ENCODE measurements around the gene AP1S1. TPM values are rescaled to one million over a fixed set of nuclear protein-coding genes. Genes with fewer than 3 reads are reported as not detected.

The AP1S1 gene
- 124 and 147 TPM in 2 replicates for total RNA-seq

GRCh38 chr7:101153969-101154692, at the start of gene AP1S1:
Gene AP1S1 (plus strand): TSS chr7:101154476. CDS start chr7:101154515, 39 bp downstream.

GRCh38 chr7:101126651-101127459, 27.4 kb upstream of the AP1S1 start, which contains the start of gene SERPINE1:
Gene SERPINE1 (plus strand): TSS chr7:101127104. CDS start chr7:101128394, 1,290 bp downstream.

GRCh38 chr7:101165075-101165957, 11.0 kb downstream of the AP1S1 start, which contains the start of gene VGF:
Gene VGF (minus strand): TSS chr7:101165569. CDS start chr7:101164843, 726 bp downstream.

GRCh38 chr7:101180130-101180755, 26.0 kb downstream of the AP1S1 start, which contains the start of gene NAT16:
Gene NAT16 (minus strand): TSS chr7:101180293. CDS start chr7:101174807, 5,486 bp downstream.

GRCh38 chr7:101200862-101201599, 46.8 kb downstream of the AP1S1 start, which contains the start of gene MOGAT3:
Gene MOGAT3 (minus strand): TSS chr7:101201036. CDS start chr7:101200854, 182 bp downstream.

Other genes with a start within 250 kb of the AP1S1 start
- gene MUC3A, start 204.9 kb upstream of the AP1S1 start, total RNA-seq: under 0.01 TPM in 1 of 2 replicates, not detected in the other
- not detected in 2 replicates for gene MUC12, start 184.9 kb upstream of the AP1S1 start, total RNA-seq
- not detected in 2 replicates for gene MUC17, start 134.4 kb upstream of the AP1S1 start, total RNA-seq
- gene TRIM56, start 69.0 kb upstream of the AP1S1 start, total RNA-seq: 12.4 and 13.3 TPM in 2 replicates
- gene SERPINE1, start 27.4 kb upstream of the AP1S1 start, total RNA-seq: 23.4 and 74.3 TPM in 2 replicates
- gene VGF, start 11.1 kb downstream of the AP1S1 start, total RNA-seq: not detected in 2 replicates
- not detected in 2 replicates for gene NAT16, start 25.8 kb downstream of the AP1S1 start, total RNA-seq
- not detected in 2 replicates for gene MOGAT3, start 46.6 kb downstream of the AP1S1 start, total RNA-seq
- gene PLOD3, start 63.1 kb downstream of the AP1S1 start, total RNA-seq: 24.2 and 24.5 TPM in 2 replicates
- 82.3 and 86.4 TPM in 2 replicates for gene ZNHIT1, start 63.7 kb downstream of the AP1S1 start, total RNA-seq
- gene CLDN15, start 83.3 kb downstream of the AP1S1 start, total RNA-seq: 1.6 and 2.1 TPM in 2 replicates
- 190 and 247 TPM in 2 replicates for gene FIS1, start 90.6 kb downstream of the AP1S1 start, total RNA-seq
- gene IFT22, start 167.3 kb downstream of the AP1S1 start, total RNA-seq: 12.2 and 17.8 TPM in 2 replicates
- not detected in 2 replicates for gene COL26A1, start 208.4 kb downstream of the AP1S1 start, total RNA-seq